Occipital lobe (tissue), 2 donors: ENCODE data around the gene SH3GLB2. TPM values are rescaled to one million over a fixed set of nuclear protein-coding genes. Genes with fewer than 3 reads are reported as not detected.
A peak's percentile ranks its signal among the peaks of the same experiment; 100 is the strongest.

Experiments used
- DNase-seq: peaks from one replicate; lab custom pipeline; 2025; lab: John Stamatoyannopoulos, UW
- total RNA-seq: library from RNA; depleted of rRNA; stranded (reverse); fragments of >200 nt; gene quantifications from one replicate; pipeline ENCODE4 v1.2.3, GENCODE V29; 2014

SH3GLB2 gene
- total RNA-seq: 56.6 TPM

GRCh38 chr9:129028192-129028966 is at the start of gene SH3GLB2:
TSS of gene SH3GLB2 (minus strand) at chr9:129028331. CDS start at chr9:129028154, 177 bp downstream.
- DNase-seq: peak; percentile 98

DNA sequence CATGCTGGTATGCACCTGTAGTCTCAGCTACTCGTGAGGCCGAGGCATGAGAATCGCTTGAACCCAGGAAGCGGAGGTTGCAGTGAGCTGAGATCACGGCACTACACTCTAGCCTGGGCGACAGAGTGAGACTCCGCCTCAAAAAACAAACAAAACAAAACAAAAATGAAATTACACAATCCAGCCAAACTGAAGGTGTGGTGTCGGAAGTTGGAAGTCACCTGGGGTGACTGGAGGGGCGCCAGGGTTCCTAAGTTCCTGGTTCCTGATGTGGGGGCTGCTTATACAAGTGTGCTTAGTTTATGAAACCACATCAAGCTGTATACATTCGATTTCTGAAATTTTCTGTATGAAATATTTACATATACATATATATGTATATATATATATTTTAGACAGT is 49.1 kb upstream of the SH3GLB2 start:
- DNase-seq: no peak

- DNase-seq: no peak
These were observed 48.5 kb upstream of the SH3GLB2 start for GRCh38 chr9:129076640-129077037.

DNA sequence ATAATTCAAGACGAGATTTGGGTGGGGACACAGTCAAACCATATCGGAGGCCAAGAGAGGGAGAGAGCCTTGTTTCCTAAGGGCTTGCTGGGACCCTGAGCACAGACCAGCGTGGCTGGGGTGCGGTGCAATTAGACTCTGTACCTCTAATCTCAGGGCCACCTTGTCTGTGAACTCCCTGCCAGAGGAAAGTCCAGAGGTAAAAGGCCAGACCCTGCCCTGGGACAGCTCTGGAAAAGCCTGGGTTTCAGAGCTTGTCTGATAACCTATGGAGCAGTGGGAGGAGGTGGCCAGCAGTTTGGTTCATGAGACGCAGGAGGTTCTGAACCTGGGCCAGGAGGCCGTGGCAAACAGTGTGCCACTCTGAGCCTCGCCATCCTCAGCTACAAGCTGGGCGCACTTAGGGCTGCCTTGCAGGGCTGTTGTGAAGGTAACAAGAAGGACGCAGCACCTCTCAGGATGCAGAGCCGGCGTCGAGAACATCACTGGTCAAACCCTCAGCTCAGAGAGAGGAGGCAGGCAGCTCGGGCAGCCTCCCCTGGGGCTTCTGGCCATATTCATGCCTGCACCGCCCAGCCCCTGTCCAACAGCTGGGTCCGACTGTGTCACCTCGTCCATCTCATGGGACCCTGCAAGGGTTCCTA is 48.0 kb upstream of the SH3GLB2 start:
- no peak for DNase-seq

DNA sequence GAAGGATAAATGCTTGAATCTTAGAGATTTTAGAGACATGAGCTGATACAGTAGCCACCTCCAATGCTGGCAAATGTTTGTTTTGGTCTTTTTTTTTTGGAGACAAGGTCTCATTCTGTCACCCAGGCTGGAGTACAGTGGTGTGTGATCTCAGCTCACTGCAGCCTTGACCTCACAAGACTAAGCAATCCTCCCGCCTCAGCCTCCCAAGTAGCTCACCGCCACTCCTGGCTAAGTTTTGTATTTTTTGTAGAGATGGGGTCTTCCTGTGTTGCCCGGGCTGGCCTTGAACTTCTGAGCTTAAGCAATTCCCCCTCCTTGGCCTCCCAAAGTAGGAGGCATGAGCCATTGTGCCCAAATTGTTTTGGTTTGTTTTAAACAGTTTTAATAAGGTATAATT is 46.0 kb upstream of the SH3GLB2 start:
- no peak for DNase-seq

- DNase-seq: no peak
These were observed 45.3 kb upstream of the SH3GLB2 start for GRCh38 chr9:129073404-129073803.

DNA sequence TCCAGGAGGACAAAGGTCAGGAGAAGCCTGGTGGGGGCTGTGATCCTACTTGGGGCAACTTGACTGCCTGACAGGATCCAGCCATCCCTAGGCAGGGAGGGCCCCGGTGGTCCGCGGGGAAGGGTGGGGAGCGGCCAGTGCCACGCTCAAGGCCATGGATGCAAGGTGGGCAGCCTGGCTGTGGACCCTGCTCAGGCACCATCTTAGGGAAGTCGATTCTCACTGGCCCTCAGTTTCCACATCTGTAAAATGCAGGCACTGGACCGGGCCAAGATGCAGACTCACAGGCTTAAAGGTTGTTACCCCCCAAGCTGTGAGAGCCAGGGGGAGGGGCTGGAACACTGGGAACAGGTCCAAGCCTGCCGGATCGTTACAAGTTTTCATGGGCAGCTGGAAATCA is 44.0 kb upstream of the SH3GLB2 start:
- no peak for DNase-seq

DNA sequence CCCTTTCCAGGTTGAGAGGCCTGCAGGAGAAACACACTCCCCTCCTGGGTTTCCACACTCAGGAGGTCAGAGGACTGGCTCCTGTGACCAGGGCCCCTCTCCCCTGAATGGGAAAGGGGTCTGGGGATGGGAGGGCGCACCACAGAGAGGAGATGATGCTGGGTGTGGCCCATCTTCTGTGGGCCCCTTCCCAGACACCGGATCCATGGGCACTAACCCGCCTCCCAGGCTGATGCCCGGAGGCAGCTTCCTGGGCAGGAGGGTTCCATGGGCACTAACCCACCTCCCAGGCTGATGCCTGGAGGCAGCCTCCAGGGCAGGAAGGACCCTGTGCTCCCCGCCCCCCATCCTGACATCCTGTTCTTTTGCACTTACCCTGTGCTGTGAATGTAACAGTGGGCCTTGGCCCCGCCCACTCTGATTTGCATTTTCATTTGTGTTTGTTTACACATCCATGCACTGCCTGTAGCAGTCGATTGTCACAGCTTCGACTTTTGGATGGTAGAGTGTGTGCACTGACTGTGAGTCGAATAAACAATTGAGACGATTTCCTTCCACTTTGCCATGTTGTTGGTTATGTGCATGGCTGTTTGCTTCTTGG is 43.5 kb upstream of the SH3GLB2 start:
- DNase-seq: no peak

GRCh38 chr9:129070696-129071525 is 42.8 kb upstream of the SH3GLB2 start:
- no peak for DNase-seq

DNA sequence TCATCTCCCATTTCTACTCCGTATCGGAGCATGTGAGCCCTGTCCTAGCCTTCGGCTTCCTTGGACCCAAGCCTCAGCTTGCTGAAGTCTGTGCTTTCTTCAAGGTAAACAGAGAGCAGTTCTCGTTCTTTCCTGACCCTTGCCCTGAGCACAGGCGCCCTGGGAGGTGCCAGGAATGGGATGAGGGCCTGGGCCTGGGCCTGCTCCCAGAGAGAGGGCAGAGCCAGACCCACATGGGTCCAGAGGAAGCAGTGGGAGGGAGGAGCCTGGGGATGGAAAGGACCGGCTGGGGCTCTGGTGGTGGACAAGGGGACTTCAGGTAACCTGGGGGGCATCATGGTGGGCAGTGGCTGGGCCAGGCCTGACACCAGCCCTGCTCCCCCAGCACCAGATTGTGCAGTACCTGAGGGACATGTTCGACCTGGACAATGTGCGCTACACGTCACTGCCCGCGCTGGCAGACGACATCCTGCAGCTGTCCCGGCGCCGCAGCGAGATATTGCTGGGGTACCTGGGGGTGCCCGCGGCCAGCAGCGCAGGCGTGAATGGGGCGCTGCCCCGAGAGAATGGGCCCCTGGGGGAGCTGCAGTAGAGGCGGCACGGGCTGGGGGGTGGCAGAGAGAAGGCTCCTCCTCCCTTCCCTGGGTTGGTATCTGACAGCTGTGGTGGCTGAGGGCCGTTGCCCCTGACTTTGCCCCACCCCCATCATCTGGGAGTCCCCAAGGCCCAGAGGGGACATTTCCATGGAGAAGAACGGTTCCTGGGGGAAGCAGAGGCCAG is 41.9 kb upstream of the SH3GLB2 start:
- no peak for DNase-seq

DNA sequence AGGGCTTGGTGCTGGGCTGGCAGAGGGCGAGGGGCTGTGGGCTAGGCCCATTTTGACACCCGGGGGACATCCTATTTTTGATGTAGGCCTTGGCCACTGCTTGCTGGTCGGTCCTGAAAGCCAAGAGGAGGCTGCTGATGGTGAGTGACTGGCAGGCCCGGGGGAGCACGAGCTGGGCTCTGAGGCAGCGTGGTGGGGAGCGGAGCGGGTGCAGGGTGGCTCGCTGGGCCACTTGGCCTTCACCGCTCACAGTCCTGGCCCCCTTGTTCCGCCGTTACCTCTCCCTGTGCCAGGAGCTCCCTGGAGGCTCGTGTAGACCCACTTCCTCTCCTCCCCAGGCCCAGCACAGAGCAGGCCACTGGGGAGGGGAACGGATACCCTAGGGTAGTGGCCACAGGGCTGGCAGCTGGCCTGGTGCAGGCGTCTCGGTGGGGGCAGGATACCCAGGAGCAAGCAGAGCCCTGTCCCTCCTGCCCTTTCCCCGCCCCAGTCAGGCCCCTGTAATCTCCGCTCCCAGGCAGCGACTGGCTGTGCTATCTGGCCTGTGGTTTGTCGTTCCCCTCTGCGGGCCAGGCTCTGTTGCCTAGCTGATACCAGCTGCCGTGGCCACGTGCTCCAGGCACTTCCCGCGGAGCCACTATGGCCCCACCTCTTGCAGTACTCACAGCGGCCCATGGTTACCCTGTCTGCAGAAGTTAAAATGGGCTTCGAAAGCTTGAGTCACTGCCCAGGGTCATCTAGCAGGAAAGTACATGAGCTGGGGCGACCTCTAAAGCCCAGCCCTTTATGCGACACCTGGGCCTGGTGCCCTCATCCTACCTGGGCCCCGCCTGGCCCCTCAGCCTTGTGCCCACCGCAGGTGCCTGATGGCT is 41.1 kb upstream of the SH3GLB2 start:
- DNase-seq: peak; percentile 18

DNA sequence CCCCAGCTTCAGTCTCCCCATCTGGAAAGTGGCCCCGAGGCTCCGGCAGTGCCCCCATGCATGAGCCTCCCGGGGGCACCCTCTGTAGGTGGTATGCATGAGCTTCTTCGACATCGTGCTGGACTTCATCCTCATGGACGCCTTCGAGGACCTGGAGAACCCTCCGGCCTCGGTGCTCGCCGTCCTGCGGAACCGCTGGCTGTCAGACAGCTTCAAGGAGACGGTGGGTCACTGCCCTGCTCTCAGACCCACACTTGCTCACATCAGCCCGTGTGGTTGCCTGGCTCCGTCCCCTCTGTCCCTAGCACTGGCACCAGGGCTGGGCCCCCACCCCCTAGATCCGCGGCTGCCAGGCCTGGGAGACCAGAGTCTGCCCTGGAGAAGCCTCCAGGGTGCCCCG is 40.0 kb upstream of the SH3GLB2 start:
- DNase-seq: no peak

DNA sequence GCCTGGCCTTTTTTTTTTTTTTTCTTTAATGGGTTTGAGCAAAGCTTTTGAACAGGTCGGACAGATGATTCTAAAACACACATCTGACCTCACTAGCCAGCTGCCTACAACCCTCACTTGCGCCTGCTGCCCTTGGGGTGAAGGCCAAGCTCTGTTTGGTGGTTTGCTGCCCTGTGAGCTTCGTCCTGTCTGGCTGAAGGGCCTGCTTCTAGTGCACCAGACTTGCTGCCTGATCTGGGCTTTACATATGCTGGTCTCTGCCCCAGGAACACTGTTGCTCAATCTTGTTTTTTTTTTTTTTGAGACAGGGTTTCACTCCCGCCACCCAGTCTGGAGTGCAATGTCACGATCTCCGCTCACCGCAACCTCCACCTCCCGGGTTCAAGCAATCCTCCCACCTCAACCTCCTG is 36.4 kb upstream of the SH3GLB2 start:
- no peak for DNase-seq

DNA sequence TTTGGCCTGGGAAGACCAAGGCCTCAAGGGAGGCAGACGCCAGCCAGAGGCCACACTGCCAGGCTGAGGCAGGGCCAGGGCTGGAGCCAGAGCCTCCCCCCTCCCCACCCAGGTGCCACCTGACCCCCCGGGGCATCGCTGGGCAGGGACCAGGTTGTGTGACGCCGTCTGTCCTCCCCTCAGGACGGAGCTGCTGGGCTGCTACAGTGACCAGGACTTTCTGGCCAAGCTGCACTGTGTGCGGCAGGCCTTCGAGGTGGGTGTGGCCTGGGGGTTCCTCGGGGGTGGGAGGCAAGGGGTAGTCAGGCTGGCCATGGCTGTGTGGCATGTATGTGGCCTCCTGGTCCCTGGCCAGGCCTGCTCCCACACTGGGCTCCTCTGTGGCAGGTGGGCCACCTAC is 34.9 kb upstream of the SH3GLB2 start:
- DNase-seq: no peak

- DNase-seq: no peak
These were observed 32.9 kb upstream of the SH3GLB2 start for GRCh38 chr9:129060991-129061390.

GRCh38 chr9:129059796-129060785 is 32.0 kb upstream of the SH3GLB2 start:
- DNase-seq: no peak

DNA sequence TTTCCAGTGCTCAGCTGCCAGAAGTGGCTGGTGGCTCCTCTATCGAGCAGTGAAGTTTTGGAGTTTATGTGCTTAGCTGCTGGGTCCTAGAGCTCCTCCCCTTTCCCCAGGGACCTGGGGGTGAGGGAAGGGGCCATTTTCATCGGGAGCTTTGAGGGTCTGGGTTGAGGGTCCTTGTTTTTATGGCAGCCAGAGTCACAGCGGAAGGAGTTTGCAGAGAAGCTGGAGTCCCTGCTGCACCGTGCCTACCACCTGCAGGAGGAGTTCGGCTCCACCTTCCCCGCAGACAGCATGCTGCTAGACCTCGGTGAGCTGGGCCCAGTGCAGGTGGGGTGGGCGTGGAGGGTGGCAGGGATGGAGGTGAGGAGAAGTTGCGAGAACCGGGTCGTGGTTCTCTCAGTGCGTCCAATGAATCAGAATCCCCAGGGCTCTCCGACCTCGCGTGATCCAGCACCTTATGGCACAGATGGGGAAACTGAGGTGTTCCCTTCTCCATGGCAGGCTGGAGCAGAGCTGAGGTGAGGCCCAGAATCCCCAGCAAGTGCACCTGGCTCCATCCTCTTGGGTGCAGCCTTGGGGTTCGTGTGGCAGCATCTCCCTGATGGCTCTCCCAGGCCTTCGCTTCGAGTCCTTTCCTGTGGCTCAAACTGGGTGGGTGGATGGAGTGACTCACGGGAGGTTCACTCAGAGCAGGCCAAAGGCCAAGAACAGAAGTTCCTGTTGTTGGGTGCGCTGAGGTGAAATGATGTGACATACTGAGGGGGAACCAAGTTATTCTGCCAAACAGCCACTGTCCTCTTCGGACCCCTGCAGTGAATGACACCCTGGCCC is 31.0 kb upstream of the SH3GLB2 start:
- DNase-seq: no peak
